T47D (cell line): ENCODE data around the gene ANXA11.

Experiments
- DNase-seq, 2 experiments: peaks; one replicate each; pipeline versions ENCODE4 v3.0.0 to v3.0.0-alpha.2; 2011 to 2012; ENCODE audit warnings: low read depth in 1 of 2, low spot score in 1 of 2
- JUND ChIP-seq: IDR thresholded peaks from 2 replicates; pipeline ENCODE4 v1.6.1; 2012; ENCODE audit warnings: low read depth
- in situ Hi-C: cut with HindIII; loops from 2 replicates; pipeline ENCODE4 v1.10.0; 2016; ENCODE audit warnings: low sequenced_read_pairs, low pct_unique_long_range_greater_than_20kb

ANXA11 gene

GRCh38 chr10:80187060-80187459, 18.3 kb downstream of the ANXA11 start:
- DNase-seq, result no peak
- in situ Hi-C loops, result no loop called here
- TF ChIP-seq JUND, result no peak

GRCh38 chr10:80186364-80187012, 18.8 kb downstream of the ANXA11 start:
- in situ Hi-C loops, result no loop called here
- DNase-seq, result no peak
- no peak for TF ChIP-seq JUND

GRCh38 chr10:80185578-80186299, 19.6 kb downstream of the ANXA11 start:
- in situ Hi-C loops, result no loop called here
- no peak for DNase-seq
- TF ChIP-seq JUND, result no peak

GRCh38 chr10:80184291-80184690, 21.0 kb downstream of the ANXA11 start:
- no peak for TF ChIP-seq JUND
- in situ Hi-C loops, result no loop called here
- no peak for DNase-seq

GRCh38 chr10:80183436-80183835, 21.9 kb downstream of the ANXA11 start:
- in situ Hi-C loops, result no loop called here
- no peak for TF ChIP-seq JUND
- no peak for DNase-seq

DNA sequence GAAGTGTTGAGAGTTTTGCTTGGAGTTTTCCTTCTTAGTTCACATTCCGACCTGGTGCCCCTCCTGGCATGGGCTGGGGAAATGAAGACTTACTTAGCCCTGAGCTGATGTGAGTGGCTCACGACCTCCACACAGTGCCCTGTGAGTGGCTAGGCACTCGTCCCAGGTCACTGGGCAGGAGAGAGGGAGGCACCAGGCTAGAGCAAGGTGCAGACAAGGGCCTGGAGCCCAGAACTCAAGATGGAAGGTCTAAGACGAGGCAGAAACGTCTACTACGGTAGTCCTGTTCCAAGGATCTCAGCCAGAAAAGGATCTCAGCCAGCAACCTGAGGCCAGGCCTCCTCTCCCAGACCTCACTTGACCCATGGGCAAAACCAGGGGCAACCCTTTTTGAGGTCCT, 22.4 kb downstream of the ANXA11 start:
- no peak for DNase-seq
- no peak for TF ChIP-seq JUND
- in situ Hi-C loops, result no loop called here

- no peak for DNase-seq
- in situ Hi-C loops, result no loop called here
- no peak for TF ChIP-seq JUND
Measured at GRCh38 chr10:80177781-80178636, 27.3 kb downstream of the ANXA11 start.

DNA sequence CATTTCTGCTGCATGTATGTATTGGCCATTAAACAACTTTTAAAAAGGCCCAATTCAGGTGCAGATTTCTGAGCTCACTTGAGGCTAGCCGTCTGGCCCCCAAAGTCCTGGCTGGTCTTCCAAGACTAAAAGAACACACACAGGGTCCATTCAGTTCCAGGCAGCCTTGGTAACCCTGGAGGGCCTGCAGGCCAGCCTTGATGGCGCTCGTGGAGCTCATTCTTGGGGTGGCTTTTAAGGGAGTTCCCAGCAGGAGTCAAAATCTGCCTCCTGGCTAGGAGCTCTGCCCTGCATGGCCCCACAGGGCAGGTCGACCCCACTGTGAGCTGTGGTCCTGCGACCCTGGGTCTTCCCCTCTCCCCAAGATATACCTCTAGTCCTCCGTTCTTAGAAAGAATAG, 28.8 kb downstream of the ANXA11 start:
- in situ Hi-C loops, result no loop called here
- no peak for TF ChIP-seq JUND
- no peak for DNase-seq

- TF ChIP-seq JUND, result no peak
- DNase-seq, result no peak
- in situ Hi-C loops, result no loop called here
Measured at GRCh38 chr10:80174641-80175395, 30.5 kb downstream of the ANXA11 start.

DNA sequence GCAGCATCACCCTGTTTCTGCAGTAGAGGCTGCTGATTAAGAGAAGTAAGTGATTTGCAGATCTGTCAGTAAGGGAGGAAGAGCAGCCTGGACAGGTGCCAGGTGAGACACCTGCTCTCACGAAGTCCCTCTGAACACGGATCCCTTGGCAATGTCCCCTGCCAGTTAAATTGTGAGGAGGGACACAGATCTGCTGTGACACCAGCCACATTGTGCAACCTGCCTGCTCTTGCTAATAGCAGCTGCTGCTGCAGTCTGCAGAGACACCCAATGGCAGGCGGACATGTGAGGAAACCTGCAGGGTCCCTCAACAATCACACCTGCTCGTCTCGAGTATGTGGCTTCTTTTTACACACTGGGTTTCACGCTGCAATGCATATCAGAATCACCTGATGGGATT, 31.9 kb downstream of the ANXA11 start:
- DNase-seq, result no peak
- no peak for TF ChIP-seq JUND
- in situ Hi-C loops, result no loop called here

- in situ Hi-C loops, result no loop called here
- DNase-seq, result no peak
- no peak for TF ChIP-seq JUND
Measured at GRCh38 chr10:80172896-80173295, 32.4 kb downstream of the ANXA11 start.

GRCh38 chr10:80171248-80171660, 34.1 kb downstream of the ANXA11 start:
- DNase-seq, result peak; percentile 37 to 68
- TF ChIP-seq JUND, result no peak
- in situ Hi-C loops, result no loop called here

DNA sequence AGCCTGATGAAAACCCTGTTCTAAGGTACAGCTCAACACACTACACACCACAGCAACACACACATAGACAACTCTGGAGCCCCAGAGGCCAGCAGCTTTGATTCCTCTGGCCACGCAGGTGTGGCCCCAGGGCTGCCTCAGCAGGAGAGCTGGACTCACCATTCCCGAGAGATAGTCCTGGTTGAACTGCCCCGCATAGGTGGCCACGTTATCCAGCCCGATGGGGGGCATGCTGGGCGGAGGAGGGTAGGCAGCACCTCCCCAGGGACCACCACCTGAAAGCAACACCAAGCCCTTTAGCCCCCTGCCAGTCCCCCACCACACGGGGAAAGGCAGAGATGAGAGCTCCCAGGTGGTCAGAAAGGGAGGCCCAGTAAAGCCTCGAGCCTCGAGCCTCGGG, 34.7 kb downstream of the ANXA11 start:
- TF ChIP-seq JUND, result no peak
- no peak for DNase-seq
- in situ Hi-C loops, result no loop called here
